PC-3 (cell line): Measurements from ENCODE around the gene UMAD1. TPM values are rescaled to one million over a fixed set of nuclear protein-coding genes. Genes with fewer than 3 reads are reported as not detected.

Experiments used
- ATAC-seq: fragments of 200-7000 bp; cut with Tn5 transposase; 2 replicates; pipeline ENCODE4 v1.9.1; 2020; ENCODE audit warnings: mild to moderate bottlenecking, moderate library complexity
- BruUV-seq: library from RNA; stranded (reverse); fragments of 400-500 nt; replicated peaks from 2 replicates; lab custom pipeline; 2021; lab: Mats Ljungman, UMichigan
- CTCF ChIA-PET: fragments of 300-600 bp; sonication (Branson Sonifier 250); formaldehyde crosslinking; loops from one replicate; lab custom pipeline; 2022; ENCODE audit warnings: antibody characterized with exemption; lab: Charles Lee
- POLR2A ChIA-PET: fragments of 300-600 bp; sonication (Branson Sonifier 250); formaldehyde crosslinking; loops from one replicate; lab custom pipeline; 2022; ENCODE audit warnings: antibody characterized with exemption; ENCODE audit not compliant: unreplicated experiment; lab: Charles Lee
- DNase-seq: peaks from one replicate; pipeline ENCODE4 v3.0.0-alpha.2; 2015
- H2AFZ ChIP-seq: fragments of 300-600 bp; sonication (generic); 2 replicates; pipeline ENCODE4 v1.6.0; 2016; ENCODE audit warnings: antibody characterized with exemption, low read length
- H3F3A ChIP-seq: fragments of 300-600 bp; sonication (generic); one replicate; pipeline ENCODE4 v1.6.0; 2017; ENCODE audit warnings: antibody characterized with exemption, low read length, control low read depth, mild to moderate bottlenecking; ENCODE audit not compliant: unreplicated experiment
- H3K27ac ChIP-seq: fragments of 300-600 bp; sonication (generic); 2 replicates; pipeline ENCODE4 v1.5.1; 2016; ENCODE audit warnings: mild to moderate bottlenecking, low read length
- H3K27me3 ChIP-seq: fragments of 300-600 bp; sonication (generic); 2 replicates; pipeline ENCODE4 v1.6.1; 2016; ENCODE audit warnings: low read length, mixed read lengths
- H3K36me3 ChIP-seq: fragments of 300-600 bp; sonication (generic); 2 replicates; pipeline ENCODE4 v1.6.1; 2016; ENCODE audit warnings: low read depth, mixed run types, low read length, mixed read lengths
- H3K4me1 ChIP-seq: fragments of 300-600 bp; sonication (generic); 2 replicates; pipeline ENCODE4 v1.5.1; 2016; ENCODE audit warnings: low read length; ENCODE audit not compliant: insufficient read depth
- H3K4me2 ChIP-seq: fragments of 300-600 bp; sonication (generic); 2 replicates; pipeline ENCODE4 v1.6.0; 2016; ENCODE audit warnings: low read length
- H3K4me3 ChIP-seq: fragments of 300-600 bp; sonication (generic); 2 replicates; pipeline ENCODE4 v1.5.1; 2016; ENCODE audit warnings: mild to moderate bottlenecking, low read length, mixed read lengths
- H3K79me2 ChIP-seq: fragments of 300-600 bp; sonication (generic); 2 replicates; pipeline ENCODE4 v1.6.1; 2017; ENCODE audit warnings: low read length, mixed read lengths
- H3K9ac ChIP-seq: fragments of 300-600 bp; sonication (generic); 2 replicates; pipeline ENCODE4 v1.6.0; 2016; ENCODE audit warnings: mild to moderate bottlenecking, low read length
- H3K9me2 ChIP-seq: fragments of 300-600 bp; sonication (generic); replicated peaks from 2 replicates; pipeline ENCODE4 v1.6.1; 2016; ENCODE audit warnings: mixed run types, low read length, mixed read lengths
- H3K9me3 ChIP-seq: fragments of 300-600 bp; sonication (generic); 2 replicates; pipeline ENCODE4 v1.6.1; 2016; ENCODE audit warnings: low read length, mixed read lengths
- H4K20me1 ChIP-seq: fragments of 300-600 bp; sonication (generic); 2 replicates; pipeline ENCODE4 v1.6.1; 2016; ENCODE audit warnings: low read length, mixed read lengths
- CTCF ChIP-seq: fragments of 300-600 bp; sonication (generic); conservative IDR thresholded peaks from 2 replicates; pipeline ENCODE4 v1.5.1; 2017; ENCODE audit warnings: antibody characterized with exemption, low read depth, mild to moderate bottlenecking, low read length
- EZH2 ChIP-seq: fragments of 300-600 bp; sonication (generic); IDR thresholded peaks from one replicate; pipeline ENCODE4 v1.6.1; 2017; ENCODE audit warnings: antibody characterized with exemption, mild to moderate bottlenecking, low read length; ENCODE audit not compliant: unreplicated experiment
- EZH2phosphoT487 ChIP-seq: fragments of 300-600 bp; sonication (generic); IDR thresholded peaks from 2 replicates; pipeline ENCODE4 v1.6.1; 2018; ENCODE audit warnings: mild to moderate bottlenecking, antibody characterized with exemption, low read length, borderline replicate concordance
- intact Hi-C: fragments of 100-400 bp; cut with micrococcal nuclease; formaldehyde crosslinking; loops from 2 replicates; pipeline ENCODE4 v1.9.0; 2023
- total RNA-seq: library from RNA; depleted of rRNA; stranded (reverse); fragments of >200 nt; gene quantifications from 2 replicates; pipeline ENCODE4 v1.2.3, GENCODE V29; 2014

Gene UMAD1
- total RNA-seq, 1 experiment from 2014 or later = 8.9 TPM

GRCh38 chr7:7720193-7720592 is 79.6 kb downstream of the UMAD1 start:
- POLR2A ChIA-PET = interaction anchor here (0.7 kb wide), 1 partner anchor 30 kb away, joined by 8 read pairs; no protein-coding TSS in a partner anchor

GRCh38 chr7:7720750-7721621 is 80.4 kb downstream of the UMAD1 start:
- intact Hi-C loops = no loop called here
- H3K9me3 ChIP-seq = no peaks in the 10 kb centered on the region
- no peaks in the 10 kb centered on the region for H3K27me3 ChIP-seq
- H4K20me1 ChIP-seq = no peaks in the 10 kb centered on the region
- ChIA-PET CTCF (no interaction called here), POLR2A (interaction anchor here (0.7 kb wide), 1 partner anchor 29 kb away, joined by 8 read pairs; no protein-coding TSS in a partner anchor)
- no peaks in the 10 kb centered on the region for H3K79me2 ChIP-seq
- no peak overlapping the region for H3K9ac ChIP-seq
- no peaks in the 10 kb centered on the region for H3F3A ChIP-seq
- H2AFZ ChIP-seq = no peak overlapping the region
- no peaks in the 10 kb centered on the region for H3K36me3 ChIP-seq
- DNase-seq = no peak
- no TSS peak for BruUV-seq
- H3K4me3 ChIP-seq = no peak overlapping the region
- H3K4me1 ChIP-seq = peaks cover 16% of the 10 kb centered on the region
- no peak for ATAC-seq
- H3K27ac ChIP-seq = no peak overlapping the region
- H3K4me2 ChIP-seq = no peak overlapping the region
- H3K9me2 ChIP-seq = no peaks in the 10 kb centered on the region
- no peak for TF ChIP-seq EZH2phosphoT487
- TF ChIP-seq EZH2 = no peak
- TF ChIP-seq CTCF = no peak

More at GRCh38 chr7:7720193-7720592, 79.6 kb downstream of the UMAD1 start:
- DNase-seq (no peak), ATAC-seq (no peak)
- intact Hi-C loops = no loop called here
- no peaks in the 10 kb centered on the region for H3K9me3 ChIP-seq
- H3K4me2 ChIP-seq = no peak overlapping the region
- peaks cover 16% of the 10 kb centered on the region for H3K4me1 ChIP-seq
- no peak overlapping the region for H3K9ac ChIP-seq
- H3K36me3 ChIP-seq = no peaks in the 10 kb centered on the region
- H3K27ac ChIP-seq = no peak overlapping the region
- H4K20me1 ChIP-seq = no peaks in the 10 kb centered on the region
- H3K27me3 ChIP-seq = no peaks in the 10 kb centered on the region
- no peak overlapping the region for H3K4me3 ChIP-seq
- no peaks in the 10 kb centered on the region for H3K79me2 ChIP-seq
- TF ChIP-seq CTCF = no peak
- no peak for TF ChIP-seq EZH2phosphoT487
- no peak for TF ChIP-seq EZH2
- H2AFZ ChIP-seq = no peak overlapping the region
- BruUV-seq = no TSS peak
- no peaks in the 10 kb centered on the region for H3K9me2 ChIP-seq
- no peaks in the 10 kb centered on the region for H3F3A ChIP-seq
- CTCF ChIA-PET = no interaction called here
